Activated naive CD4-positive, alpha-beta T cell treated with anti-CD3 and anti-CD28 coated beads, Interleukin-2, amount 50 U/mL, for 16 hours (primary cell): Measurements from ENCODE around the gene STAG2.
"Not testable (repeated sequence)": the region's sequence is repeated elsewhere in the genome, so short reads cannot be mapped to it uniquely, and the experiment has no call there.

Experiments
- DNase-seq: peaks from one replicate; pipeline ENCODE4 v3.0.0-alpha.2; 2020

Gene STAG2

GRCh38 chrX:124084417-124084816 lies 122.9 kb downstream of the STAG2 start:
- not testable (repeated sequence) for DNase-seq

GRCh38 chrX:124085063-124085462 lies 123.6 kb downstream of the STAG2 start:
- DNase-seq: no peak

- DNase-seq: peak; percentile 18
Observed at GRCh38 chrX:124086411-124086810, 124.9 kb downstream of the STAG2 start.

- no peak for DNase-seq
Observed at GRCh38 chrX:124087000-124087746, 125.7 kb downstream of the STAG2 start.

- DNase-seq: no peak
Observed at GRCh38 chrX:124093222-124093621, 131.7 kb downstream of the STAG2 start.

GRCh38 chrX:124097116-124097515 lies 135.6 kb downstream of the STAG2 start:
- no peak for DNase-seq

GRCh38 chrX:124098089-124098488 lies 136.6 kb downstream of the STAG2 start:
- no peak for DNase-seq

GRCh38 chrX:124103966-124104365 lies 142.5 kb downstream of the STAG2 start:
- DNase-seq: no peak

- DNase-seq: not testable (repeated sequence)
Observed at GRCh38 chrX:124104512-124104911, 143.0 kb downstream of the STAG2 start.

GRCh38 chrX:124113621-124114600 lies 152.4 kb downstream of the STAG2 start:
- no peak for DNase-seq

- no peak for DNase-seq
Observed at GRCh38 chrX:124117325-124117724, 155.8 kb downstream of the STAG2 start.

- no peak for DNase-seq
Observed at GRCh38 chrX:124125471-124125870, 164.0 kb downstream of the STAG2 start.

- DNase-seq: no peak
Observed at GRCh38 chrX:124127496-124127895, 166.0 kb downstream of the STAG2 start.

GRCh38 chrX:124132437-124132836 lies 170.9 kb downstream of the STAG2 start:
- DNase-seq: not testable (repeated sequence)

- DNase-seq: no peak
Observed at GRCh38 chrX:124145749-124146148, 184.2 kb downstream of the STAG2 start.

GRCh38 chrX:124151195-124151594 lies 189.7 kb downstream of the STAG2 start:
- DNase-seq: no peak
